Mesenchymal stem cell (in vitro differentiated cells and primary cell): ENCODE results near the gene CRELD1.
"Not testable (repeated sequence)": the region's sequence is repeated elsewhere in the genome, so short reads cannot be mapped to it uniquely, and the experiment has no call there.

Experiments
- DNase-seq: peaks from one replicate; pipeline ENCODE4 v3.0.0-alpha.2; 2013
- H2AFZ ChIP-seq: one replicate; pipeline ENCODE4 v1.6.1; 2013; ENCODE audit warnings: low read depth, mild to moderate bottlenecking, control low read depth, inconsistent platforms, low read length, moderate library complexity
- H2AK5ac ChIP-seq: 2 replicates; pipeline ENCODE4 v1.6.1; 2013; ENCODE audit warnings: low read length, moderate library complexity, mild to moderate bottlenecking, inconsistent platforms; ENCODE audit not compliant: severe bottlenecking
- H2BK120ac ChIP-seq: one replicate; pipeline ENCODE4 v1.6.1; 2013; ENCODE audit warnings: low read depth, mild to moderate bottlenecking, inconsistent platforms, low read length, moderate library complexity
- H2BK12ac ChIP-seq, 2 experiments: one replicate each; pipeline ENCODE4 v1.6.1; 2013; ENCODE audit warnings: inconsistent platforms in 2 of 2, low read length in 2 of 2, mild to moderate bottlenecking in 2 of 2, moderate library complexity in 2 of 2, control low read depth in 1 of 2
- H2BK15ac ChIP-seq: one replicate; pipeline ENCODE4 v1.6.1; 2013; ENCODE audit warnings: mild to moderate bottlenecking, low read depth, inconsistent platforms; ENCODE audit not compliant: poor library complexity, severe bottlenecking
- H2BK5ac ChIP-seq: 2 replicates; pipeline ENCODE4 v1.6.1; 2013; ENCODE audit warnings: low read depth, mild to moderate bottlenecking, low read length, control low read depth, inconsistent platforms; ENCODE audit not compliant: poor library complexity, severe bottlenecking
- H3K14ac ChIP-seq, 2 experiments: one replicate each; pipeline ENCODE4 v1.6.1; 2013; ENCODE audit warnings: inconsistent platforms in 2 of 2, low read length in 2 of 2, control low read depth in 1 of 2, mild to moderate bottlenecking in 1 of 2, moderate library complexity in 1 of 2
- H3K18ac ChIP-seq, 2 experiments: one replicate each; pipeline ENCODE4 v1.6.1; 2013; ENCODE audit warnings: inconsistent platforms in 2 of 2, low read length in 2 of 2, control low read depth in 1 of 2, low read depth in 1 of 2, mild to moderate bottlenecking in 1 of 2
- H3K23ac ChIP-seq, 2 experiments: one replicate each; pipeline ENCODE4 v1.6.1; 2013; ENCODE audit warnings: inconsistent platforms in 2 of 2, low read length in 2 of 2, mild to moderate bottlenecking in 2 of 2, moderate library complexity in 2 of 2, control low read depth in 1 of 2
- H3K27ac ChIP-seq: 2 replicates; pipeline ENCODE4 v1.5.1; 2013; ENCODE audit warnings: mild to moderate bottlenecking, moderate library complexity, low read length, control low read depth, inconsistent platforms; ENCODE audit not compliant: poor library complexity, severe bottlenecking
- H3K27me3 ChIP-seq, 2 experiments: 2 replicates each; pipeline versions ENCODE4 v1.6.1 to v1.7.0; 2013; ENCODE audit warnings: low read length in 2 of 2, mild to moderate bottlenecking in 2 of 2, moderate library complexity in 2 of 2, control low read depth in 1 of 2, inconsistent platforms in 1 of 2; ENCODE audit not compliant: control insufficient read depth in 1 of 2, insufficient read depth in 1 of 2
- H3K36me3 ChIP-seq, 2 experiments: 2 replicates each; pipeline versions ENCODE4 v1.6.1 to v1.7.0; 2013; ENCODE audit warnings: low read length in 2 of 2, control low read depth in 1 of 2, inconsistent platforms in 1 of 2, low read depth in 1 of 2, mild to moderate bottlenecking in 1 of 2; ENCODE audit not compliant: insufficient read depth in 2 of 2, control insufficient read depth in 1 of 2
- H3K4ac ChIP-seq, 2 experiments: one replicate each; pipeline ENCODE4 v1.6.1; 2013; ENCODE audit warnings: inconsistent platforms in 2 of 2, low read length in 2 of 2, mild to moderate bottlenecking in 2 of 2, moderate library complexity in 2 of 2, control low read depth in 1 of 2, low read depth in 1 of 2
- H3K4me1 ChIP-seq: 2 replicates; pipeline ENCODE4 v1.6.1; 2013; ENCODE audit warnings: low read depth, low read length, control low read depth; ENCODE audit not compliant: control insufficient read depth, insufficient read depth
- H3K4me2 ChIP-seq: 2 replicates; pipeline ENCODE4 v1.6.1; 2013; ENCODE audit warnings: low read length, mild to moderate bottlenecking, inconsistent platforms; ENCODE audit not compliant: poor library complexity, severe bottlenecking
- H3K4me3 ChIP-seq, 2 experiments: 2 replicates each; pipeline versions ENCODE4 v1.5.1 to v1.7.0; 2013; ENCODE audit warnings: low read length in 2 of 2, mild to moderate bottlenecking in 2 of 2, control low read depth in 1 of 2, low read depth in 1 of 2; ENCODE audit not compliant: insufficient read depth in 1 of 2
- H3K79me1 ChIP-seq: replicated peaks from 2 replicates; pipeline ENCODE4 v1.6.1; 2013; ENCODE audit warnings: mild to moderate bottlenecking, control low read depth, low read length, inconsistent platforms; ENCODE audit not compliant: poor library complexity, severe bottlenecking
- H3K9ac ChIP-seq: 2 replicates; pipeline ENCODE4 v1.7.0; 2013; ENCODE audit warnings: mild to moderate bottlenecking, low read length, moderate library complexity
- H3K9me3 ChIP-seq: 2 replicates; pipeline ENCODE4 v1.7.0; 2013; ENCODE audit warnings: mild to moderate bottlenecking, low read length; ENCODE audit not compliant: control insufficient read depth
- H4K8ac ChIP-seq: one replicate; pipeline ENCODE4 v1.6.1; 2013; ENCODE audit warnings: inconsistent platforms, mild to moderate bottlenecking, low read length, moderate library complexity
- H4K91ac ChIP-seq: one replicate; pipeline ENCODE4 v1.6.1; 2013; ENCODE audit warnings: mild to moderate bottlenecking, low read length, inconsistent platforms
- WGBS: methylation state at CpG from one replicate; pipeline ENCODE4 v1.1.7; 2013; ENCODE audit warnings: mixed read lengths; 5-methylcytosine and 5-hydroxymethylcytosine counted together

Gene CRELD1

GRCh38 chr3:9937486-9938238, 4.0 kb downstream of the CRELD1 start:
- WGBS: over 99% methylated on average over 13 of the region's 13 CpGs

GRCh38 chr3:9938966-9939365, 5.3 kb downstream of the CRELD1 start:
- Histone ChIP-seq H3K27ac (no peak overlapping the region), H2BK12ac (no peak overlapping the region), H3K36me3 (peaks cover 29 to 35% of the 10 kb centered on the region in 2 experiments), H2BK120ac (no peak overlapping the region), H2BK5ac (no peak overlapping the region), H3K27me3 (no peaks in the 10 kb centered on the region), H4K91ac (no peak overlapping the region), H2AFZ (no peak overlapping the region), H3K4me3 (no peak overlapping the region), H3K4me2 (no peak overlapping the region), H3K18ac (no peak overlapping the region), H3K79me1 (peaks cover 26% of the 10 kb centered on the region), H3K14ac (no peak overlapping the region), H4K8ac (no peak overlapping the region), H2BK15ac (no peak overlapping the region), H2AK5ac (no peak overlapping the region), H3K4ac (no peak overlapping the region), H3K4me1 (peaks cover 18% of the 10 kb centered on the region), H3K23ac (no peak overlapping the region), H3K9ac (no peak overlapping the region), H3K9me3 (no peaks in the 10 kb centered on the region)
- WGBS: no CpG with 5 or more reads among the region's 2 CpGs
- DNase-seq: no peak

More at GRCh38 chr3:9937486-9938238, 4.0 kb downstream of the CRELD1 start:
- no peak overlapping the region for H2BK12ac ChIP-seq
- H3K14ac ChIP-seq: no peak overlapping the region
- H4K91ac ChIP-seq: no peak overlapping the region
- H3K9ac ChIP-seq: no peak overlapping the region
- no peak for DNase-seq
- no peak overlapping the region for H2AFZ ChIP-seq
- H3K27me3 ChIP-seq: no peaks in the 10 kb centered on the region
- H2BK120ac ChIP-seq: no peak overlapping the region
- peaks cover 26% of the 10 kb centered on the region for H3K79me1 ChIP-seq
- peaks cover 23% of the 10 kb centered on the region for H3K4me1 ChIP-seq
- no peak overlapping the region for H3K23ac ChIP-seq
- no peak overlapping the region for H2AK5ac ChIP-seq
- H3K4me3 ChIP-seq: no peak overlapping the region
- no peak overlapping the region for H3K27ac ChIP-seq
- no peak overlapping the region for H3K4me2 ChIP-seq
- H3K18ac ChIP-seq: no peak overlapping the region
- peaks cover 19 to 26% of the 10 kb centered on the region in 2 experiments for H3K36me3 ChIP-seq
- H2BK5ac ChIP-seq: no peak overlapping the region
- no peak overlapping the region for H2BK15ac ChIP-seq
- H3K9me3 ChIP-seq: no peaks in the 10 kb centered on the region
- H4K8ac ChIP-seq: no peak overlapping the region
- H3K4ac ChIP-seq: no peak overlapping the region

- not testable (repeated sequence) for H3K9me3 ChIP-seq, H2AFZ ChIP-seq, H3K4ac ChIP-seq, H2BK5ac ChIP-seq, H3K18ac ChIP-seq, H2BK120ac ChIP-seq, H4K8ac ChIP-seq, DNase-seq, H3K14ac ChIP-seq, H2BK12ac ChIP-seq, H3K27ac ChIP-seq, H3K9ac ChIP-seq, H3K23ac ChIP-seq, H4K91ac ChIP-seq, H2AK5ac ChIP-seq, H2BK15ac ChIP-seq, H3K4me3 ChIP-seq, H3K4me2 ChIP-seq, H3K27me3 ChIP-seq
- peaks cover 36 to 42% of the 10 kb centered on the region in 2 experiments for H3K36me3 ChIP-seq
- WGBS: 96% methylated on average over 27 of the region's 32 CpGs
- H3K79me1 ChIP-seq: peaks cover 20% of the 10 kb centered on the region
- H3K4me1 ChIP-seq: peaks cover 12% of the 10 kb centered on the region
Observed at GRCh38 chr3:9939906-9940305, 6.3 kb downstream of the CRELD1 start.

- no peak overlapping the region for H3K18ac ChIP-seq
- H3K4me3 ChIP-seq: no peak overlapping the region
- H3K4me2 ChIP-seq: no peak overlapping the region
- H3K27ac ChIP-seq: no peak overlapping the region
- peaks cover 17% of the 10 kb centered on the region for H3K79me1 ChIP-seq
- no peak overlapping the region for H2BK120ac ChIP-seq
- no peaks in the 10 kb centered on the region for H3K9me3 ChIP-seq
- H3K4ac ChIP-seq: no peak overlapping the region
- WGBS: 97% methylated on average over 10 of the region's 10 CpGs
- H2BK12ac ChIP-seq: no peak overlapping the region
- no peaks in the 10 kb centered on the region for H3K27me3 ChIP-seq
- no peak overlapping the region for H2AK5ac ChIP-seq
- no peak overlapping the region for H2BK15ac ChIP-seq
- H3K36me3 ChIP-seq: peaks cover 36 to 40% of the 10 kb centered on the region in 2 experiments
- no peak overlapping the region for H3K23ac ChIP-seq
- H4K8ac ChIP-seq: no peak overlapping the region
- no peak overlapping the region for H2AFZ ChIP-seq
- H3K9ac ChIP-seq: no peak overlapping the region
- no peak overlapping the region for H4K91ac ChIP-seq
- DNase-seq: no peak
- no peak overlapping the region for H3K14ac ChIP-seq
- peaks cover 10% of the 10 kb centered on the region for H3K4me1 ChIP-seq
- no peak overlapping the region for H2BK5ac ChIP-seq
Observed at GRCh38 chr3:9940746-9941145, 7.1 kb downstream of the CRELD1 start.
